ENCODE measurements around the gene HINFP. TPM values are rescaled to one million over a fixed set of nuclear protein-coding genes. Genes with fewer than 3 reads are reported as not detected.
"Not testable (repeated sequence)": the region's sequence is repeated elsewhere in the genome, so short reads cannot be mapped to it uniquely, and the experiment has no call there.

The HINFP gene
- total RNA-seq, 1 experiment from 2014 or later, result 38.1 TPM

DNA sequence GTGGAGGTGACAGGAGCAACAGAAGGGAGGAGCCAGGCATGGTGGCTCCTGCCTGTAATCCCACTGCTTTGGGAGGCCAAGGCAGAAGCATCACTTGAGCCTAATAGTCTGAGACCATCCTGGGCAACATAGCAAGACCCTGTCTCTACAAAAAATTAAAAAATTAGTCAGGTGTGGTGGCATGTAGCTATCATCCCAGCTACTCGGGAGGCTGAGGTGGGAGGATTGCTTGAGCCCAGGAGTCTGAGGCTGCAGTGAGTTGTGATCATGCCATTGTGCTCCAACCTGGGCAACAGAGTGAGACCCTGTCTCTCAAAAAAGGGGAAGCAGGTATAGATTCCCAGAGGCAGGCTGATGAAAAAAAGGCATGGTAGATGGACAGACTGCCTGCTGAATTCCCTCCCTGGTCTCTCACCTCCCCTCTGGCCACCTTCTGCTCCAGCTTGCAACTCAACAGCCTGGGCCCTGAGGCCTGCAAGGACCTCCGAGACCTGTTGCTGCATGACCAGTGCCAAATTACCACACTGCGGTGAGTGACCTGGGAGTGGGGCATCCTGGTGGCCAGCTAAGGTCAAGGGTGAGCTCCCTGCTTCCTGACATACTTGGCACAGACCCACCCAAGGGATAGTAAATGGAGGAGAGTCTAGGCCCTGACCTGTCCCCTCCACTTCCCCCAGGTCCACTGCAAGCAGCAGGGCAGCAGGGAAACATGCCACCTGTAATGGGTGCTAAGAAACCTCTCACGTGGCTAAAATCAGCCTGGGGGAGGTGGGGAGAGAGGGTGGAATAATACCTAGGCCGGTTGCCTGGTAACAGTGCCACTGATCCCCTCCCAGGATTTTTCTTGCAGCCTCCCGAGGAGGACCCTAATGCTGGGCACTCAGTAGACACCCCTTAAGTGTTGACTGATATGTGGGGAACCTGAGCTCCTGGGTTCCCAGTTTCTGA lies 59.6 kb downstream of the HINFP start (continued):
- TF ChIP-seq YY1 (IDR thresholded peaks at IDR 0.05; ENCODE audit: extremely low read depth, insufficient replicate concordance, low read depth, low read length) (no peak), SP1 (IDR thresholded peaks at IDR 0.05; ENCODE audit: low read depth) (no peak)

DNA sequence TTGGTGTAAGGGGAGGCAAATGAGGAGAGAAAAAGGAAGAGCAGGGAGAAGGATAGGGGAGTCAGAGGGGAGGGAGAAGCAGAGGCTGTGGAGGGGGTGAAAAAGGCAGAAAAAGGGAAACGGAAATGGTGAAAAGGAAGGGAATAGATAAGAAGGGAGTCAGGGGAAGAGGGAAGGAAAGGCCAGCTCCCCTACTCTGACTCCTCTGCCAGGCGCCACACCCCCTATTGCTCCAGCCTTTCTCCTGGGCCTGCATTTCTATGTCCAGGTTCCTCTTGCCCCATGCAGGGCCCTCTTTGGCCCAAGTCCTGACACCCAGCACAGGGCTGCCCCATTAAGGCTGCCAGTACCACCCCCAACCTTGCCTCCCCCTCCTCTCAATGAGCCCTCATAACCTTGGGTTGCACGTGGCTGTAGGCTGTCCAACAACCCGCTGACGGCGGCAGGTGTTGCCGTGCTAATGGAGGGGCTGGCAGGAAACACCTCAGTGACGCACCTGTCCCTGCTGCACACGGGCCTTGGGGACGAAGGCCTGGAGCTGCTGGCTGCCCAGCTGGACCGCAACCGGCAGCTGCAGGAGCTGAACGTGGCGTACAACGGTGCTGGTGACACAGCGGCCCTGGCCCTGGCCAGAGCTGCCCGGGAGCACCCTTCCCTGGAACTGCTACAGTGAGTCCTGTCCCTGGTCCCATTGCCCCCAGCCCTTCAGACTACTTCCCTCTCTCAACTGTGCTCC lies 60.5 kb downstream of the HINFP start:
- BruUV-seq (replicated peaks), result no TSS peak
- H3K4me1 ChIP-seq (ENCODE audit: control insufficient read depth in 1 of 2, insufficient read depth in 2 of 2, low read length in 2 of 2), result no peaks in the 10 kb centered on the region; a peak in 1 of 4 replicates
- no peaks in the 10 kb centered on the region; a peak in 1 of 4 replicates for H3K36me3 ChIP-seq (ENCODE audit: control insufficient read depth in 1 of 2, insufficient read depth in 2 of 2, low read length in 2 of 2)
- H3K27me3 ChIP-seq (ENCODE audit: insufficient read depth, low read length), result no peaks in the 10 kb centered on the region
- no peak overlapping the region for H3K27ac ChIP-seq (ENCODE audit: low read depth, low read length)
- H3K9me3 ChIP-seq (ENCODE audit: control insufficient read depth in 1 of 2, insufficient read depth in 1 of 2, low read depth in 1 of 2, low read length in 2 of 2), result no peaks in the 10 kb centered on the region
- H2AFZ ChIP-seq (ENCODE audit: low read depth, low read length, poor library complexity, severe bottlenecking), result no peak overlapping the region
- ChIA-PET RAD21 (ENCODE audit: low non-redundant PET in 1 of 2, low total read pairs in 2 of 2, uncharacterized antibody in 2 of 2, unreplicated experiment in 2 of 2) (no interaction called here), CTCF (no interaction called here), POLR2A (no interaction called here)
- no peak for ATAC-seq
- H3K79me2 ChIP-seq (ENCODE audit: insufficient read depth, low read length), result no peaks in the 10 kb centered on the region
- TF ChIP-seq YY1 (IDR thresholded peaks at IDR 0.05; ENCODE audit: extremely low read depth, insufficient replicate concordance, low read depth, low read length), result no peak
- TF ChIP-seq ELF1 (IDR thresholded peaks at IDR 0.05; ENCODE audit: borderline replicate concordance, low read depth), result no peak
- no peak for TF ChIP-seq JUND (IDR thresholded peaks at IDR 0.05)
- TF ChIP-seq CBX3 (IDR thresholded peaks at IDR 0.05; ENCODE audit: low read depth), result no peak
- TF ChIP-seq SP1 (IDR thresholded peaks at IDR 0.05; ENCODE audit: low read depth), result no peak
- TF ChIP-seq, protein P1, sequence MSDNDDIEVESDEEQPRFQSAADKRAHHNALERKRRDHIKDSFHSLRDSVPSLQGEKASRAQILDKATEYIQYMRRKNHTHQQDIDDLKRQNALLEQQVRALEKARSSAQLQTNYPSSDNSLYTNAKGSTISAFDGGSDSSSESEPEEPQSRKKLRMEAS (IDR thresholded peaks at IDR 0.05), result no peak
- TF ChIP-seq, protein P2, sequence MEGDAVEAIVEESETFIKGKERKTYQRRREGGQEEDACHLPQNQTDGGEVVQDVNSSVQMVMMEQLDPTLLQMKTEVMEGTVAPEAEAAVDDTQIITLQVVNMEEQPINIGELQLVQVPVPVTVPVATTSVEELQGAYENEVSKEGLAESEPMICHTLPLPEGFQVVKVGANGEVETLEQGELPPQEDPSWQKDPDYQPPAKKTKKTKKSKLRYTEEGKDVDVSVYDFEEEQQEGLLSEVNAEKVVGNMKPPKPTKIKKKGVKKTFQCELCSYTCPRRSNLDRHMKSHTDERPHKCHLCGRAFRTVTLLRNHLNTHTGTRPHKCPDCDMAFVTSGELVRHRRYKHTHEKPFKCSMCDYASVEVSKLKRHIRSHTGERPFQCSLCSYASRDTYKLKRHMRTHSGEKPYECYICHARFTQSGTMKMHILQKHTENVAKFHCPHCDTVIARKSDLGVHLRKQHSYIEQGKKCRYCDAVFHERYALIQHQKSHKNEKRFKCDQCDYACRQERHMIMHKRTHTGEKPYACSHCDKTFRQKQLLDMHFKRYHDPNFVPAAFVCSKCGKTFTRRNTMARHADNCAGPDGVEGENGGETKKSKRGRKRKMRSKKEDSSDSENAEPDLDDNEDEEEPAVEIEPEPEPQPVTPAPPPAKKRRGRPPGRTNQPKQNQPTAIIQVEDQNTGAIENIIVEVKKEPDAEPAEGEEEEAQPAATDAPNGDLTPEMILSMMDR (IDR thresholded peaks at IDR 0.05 in 2 of 3, conservative IDR thresholded peaks at IDR 0.05 in 1 of 3; ENCODE audit: borderline replicate concordance in 1 of 3, insufficient read depth in 1 of 3, low read depth in 2 of 3, low read length in 2 of 3), result no peak
- TF ChIP-seq EZH2 (IDR thresholded peaks at IDR 0.05), result no peak
- no peak for TF ChIP-seq CEBPB (IDR thresholded peaks at IDR 0.05; ENCODE audit: low read depth)
- no peak for TF ChIP-seq ZFX (IDR thresholded peaks at IDR 0.05)
- TF ChIP-seq SRF (IDR thresholded peaks at IDR 0.05; ENCODE audit: low read depth), result no peak
- no peak overlapping the region for H3K4me3 ChIP-seq (replicated peaks in 1 of 2; ENCODE audit: low read depth in 1 of 2, low read length in 2 of 2)
- no peak overlapping the region for H3K9ac ChIP-seq (ENCODE audit: low read length)
- intact Hi-C loops (cut with micrococcal nuclease), result no loop called here
- no peak overlapping the region for H3K4me2 ChIP-seq (ENCODE audit: low read length)
- no peaks in the 10 kb centered on the region for H3K9me2 ChIP-seq (ENCODE audit: insufficient read depth)
- no peak for DNase-seq (ENCODE audit: low read depth, low spot score)
- no peaks in the 10 kb centered on the region for H4K20me1 ChIP-seq (ENCODE audit: insufficient read depth)

DNA sequence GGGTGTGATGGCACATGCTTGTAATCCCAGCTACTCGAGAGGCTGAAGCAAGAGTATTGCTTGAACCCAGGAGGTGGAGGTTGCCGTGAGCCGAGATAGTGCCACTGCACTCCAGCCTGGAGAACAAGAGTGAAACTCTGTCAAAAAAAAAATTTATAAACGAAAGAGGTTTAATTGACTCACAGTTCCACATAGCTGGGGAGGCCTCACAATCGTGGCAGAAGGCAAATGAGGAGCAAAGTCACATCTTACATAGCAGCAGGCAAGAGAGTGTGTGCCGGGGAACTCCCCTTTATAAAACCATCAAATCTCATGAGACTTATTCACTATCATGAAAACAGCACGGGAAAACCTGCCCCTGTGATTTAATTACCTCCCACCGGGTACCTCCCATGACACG lies 63.0 kb downstream of the HINFP start:
- CTCF ChIA-PET; H3K9ac ChIP-seq (ENCODE audit: low read length); H4K20me1 ChIP-seq (ENCODE audit: insufficient read depth); H3K9me2 ChIP-seq (ENCODE audit: insufficient read depth); DNase-seq (ENCODE audit: low read depth, low spot score); H3K9me3 ChIP-seq (ENCODE audit: control insufficient read depth in 1 of 2, insufficient read depth in 1 of 2, low read depth in 1 of 2, low read length in 2 of 2); intact Hi-C loops (cut with micrococcal nuclease); H3K79me2 ChIP-seq (ENCODE audit: insufficient read depth, low read length); H2AFZ ChIP-seq (ENCODE audit: low read depth, low read length, poor library complexity, severe bottlenecking); H3K36me3 ChIP-seq (ENCODE audit: control insufficient read depth in 1 of 2, insufficient read depth in 2 of 2, low read length in 2 of 2); ATAC-seq; H3K27ac ChIP-seq (ENCODE audit: low read depth, low read length); H3K4me2 ChIP-seq (ENCODE audit: low read length); H3K27me3 ChIP-seq (ENCODE audit: insufficient read depth, low read length); H3K4me1 ChIP-seq (ENCODE audit: control insufficient read depth in 1 of 2, insufficient read depth in 2 of 2, low read length in 2 of 2); RAD21 ChIA-PET (ENCODE audit: low non-redundant PET in 1 of 2, low total read pairs in 2 of 2, uncharacterized antibody in 2 of 2, unreplicated experiment in 2 of 2); H3K4me3 ChIP-seq (replicated peaks in 1 of 2; ENCODE audit: low read depth in 1 of 2, low read length in 2 of 2); BruUV-seq (replicated peaks); POLR2A ChIA-PET: not testable (repeated sequence)

Data from HCT116 (cell line).